Transverse colon (tissue), 4 donors: ENCODE results near the gene ITGB5.

ENCODE experiments used
- POLR2A ChIP-seq: fragments of 450-650 bp; IDR thresholded peaks from one replicate; pipeline ENCODE4 v1.6.1; 2016; ENCODE audit warnings: antibody characterized with exemption, mild to moderate bottlenecking, moderate library complexity
- POLR2AphosphoS5 ChIP-seq, 3 donors: sonication (generic); formaldehyde crosslinking; IDR thresholded peaks; one replicate each; pipeline ENCODE4 v1.6.1; 2016; ENCODE audit warnings: antibody characterized with exemption in 3 of 3
- TF ChIP-seq, protein P1 (sequence below), 5 experiments: fragments of 200-600 bp in 3 of 5; fragments of 450-650 bp in 2 of 5; sonication (generic) in 3 of 5; IDR thresholded peaks; 1 replicate in 2 of 5; 2 replicates in 3 of 5; pipeline ENCODE4 v1.5.1; 2016 to 2017; ENCODE audit warnings: antibody characterized with exemption in 5 of 5, inconsistent platforms in 3 of 5, mild to moderate bottlenecking in 2 of 5, moderate library complexity in 1 of 5

DNA sequence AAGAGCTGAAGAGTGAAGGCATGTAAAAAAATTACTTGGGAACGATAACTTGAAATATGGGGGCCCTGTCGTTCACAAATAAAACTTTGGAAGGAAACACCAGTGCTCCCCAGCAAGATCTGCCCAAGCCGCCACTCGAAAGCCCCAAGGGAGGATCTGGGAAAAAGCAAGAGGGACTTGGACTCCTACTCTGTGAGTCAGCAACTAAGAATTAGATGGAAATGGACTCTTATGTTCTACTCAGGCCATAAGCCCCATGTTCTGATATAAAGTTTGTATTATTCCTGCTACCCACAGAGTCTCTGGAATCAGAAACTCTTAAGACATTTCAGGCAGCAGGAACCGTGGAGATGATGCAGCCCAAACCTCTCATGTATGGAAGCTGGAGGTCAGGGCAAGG is 75.7 kb downstream of the ITGB5 start:
- TF ChIP-seq, protein P1, sequence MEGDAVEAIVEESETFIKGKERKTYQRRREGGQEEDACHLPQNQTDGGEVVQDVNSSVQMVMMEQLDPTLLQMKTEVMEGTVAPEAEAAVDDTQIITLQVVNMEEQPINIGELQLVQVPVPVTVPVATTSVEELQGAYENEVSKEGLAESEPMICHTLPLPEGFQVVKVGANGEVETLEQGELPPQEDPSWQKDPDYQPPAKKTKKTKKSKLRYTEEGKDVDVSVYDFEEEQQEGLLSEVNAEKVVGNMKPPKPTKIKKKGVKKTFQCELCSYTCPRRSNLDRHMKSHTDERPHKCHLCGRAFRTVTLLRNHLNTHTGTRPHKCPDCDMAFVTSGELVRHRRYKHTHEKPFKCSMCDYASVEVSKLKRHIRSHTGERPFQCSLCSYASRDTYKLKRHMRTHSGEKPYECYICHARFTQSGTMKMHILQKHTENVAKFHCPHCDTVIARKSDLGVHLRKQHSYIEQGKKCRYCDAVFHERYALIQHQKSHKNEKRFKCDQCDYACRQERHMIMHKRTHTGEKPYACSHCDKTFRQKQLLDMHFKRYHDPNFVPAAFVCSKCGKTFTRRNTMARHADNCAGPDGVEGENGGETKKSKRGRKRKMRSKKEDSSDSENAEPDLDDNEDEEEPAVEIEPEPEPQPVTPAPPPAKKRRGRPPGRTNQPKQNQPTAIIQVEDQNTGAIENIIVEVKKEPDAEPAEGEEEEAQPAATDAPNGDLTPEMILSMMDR (IDR thresholded peaks at IDR 0.05) = no peak
- TF ChIP-seq POLR2A (no peak), POLR2AphosphoS5 (IDR thresholded peaks at IDR 0.05) (no peak)
